HEK293 (cell line): Measurements from ENCODE around the gene ITPR3.

Source experiments
- HOXC10 ChIP-seq: sonication (generic); formaldehyde crosslinking; IDR thresholded peaks from 2 replicates; pipeline ENCODE4 v1.8.1; 2023; ENCODE audit warnings: mild to moderate bottlenecking, missing genetic modification reagents
- OSR2 ChIP-seq: fragments of 450-650 bp; formaldehyde crosslinking; IDR thresholded peaks from 2 replicates; pipeline ENCODE4 v1.5.1; 2016; ENCODE audit warnings: missing biosample characterization, missing genetic modification characterization
- OVOL3 ChIP-seq: fragments of 450-650 bp; formaldehyde crosslinking; IDR thresholded peaks from 2 replicates; pipeline ENCODE4 v1.5.1; 2016; ENCODE audit warnings: missing biosample characterization, missing genetic modification characterization
- PRDM10 ChIP-seq: fragments of 450-650 bp; formaldehyde crosslinking; IDR thresholded peaks from 2 replicates; pipeline ENCODE4 v1.5.1; 2016; ENCODE audit warnings: missing biosample characterization, missing genetic modification characterization
- PRDM2 ChIP-seq: fragments of 450-650 bp; formaldehyde crosslinking; IDR thresholded peaks from 2 replicates; pipeline ENCODE4 v1.5.1; 2016; ENCODE audit warnings: missing biosample characterization, missing genetic modification characterization, borderline replicate concordance
- RBAK ChIP-seq: fragments of 450-650 bp; formaldehyde crosslinking; IDR thresholded peaks from 2 replicates; pipeline ENCODE4 v1.5.1; 2016; ENCODE audit warnings: missing biosample characterization, missing genetic modification characterization
- SP3 ChIP-seq: fragments of 450-650 bp; formaldehyde crosslinking; IDR thresholded peaks from 2 replicates; pipeline ENCODE4 v1.5.1; 2016; ENCODE audit warnings: missing biosample characterization, missing genetic modification characterization
- ZBTB17 ChIP-seq: fragments of 450-650 bp; formaldehyde crosslinking; IDR thresholded peaks from 2 replicates; pipeline ENCODE4 v1.5.1; 2016; ENCODE audit warnings: missing biosample characterization, missing genetic modification characterization
- ZFP41 ChIP-seq: fragments of 450-650 bp; formaldehyde crosslinking; IDR thresholded peaks from 2 replicates; pipeline ENCODE4 v1.5.1; 2016; ENCODE audit warnings: missing biosample characterization, missing genetic modification characterization, borderline replicate concordance
- ZNF112 ChIP-seq: fragments of 450-650 bp; formaldehyde crosslinking; IDR thresholded peaks from 2 replicates; pipeline ENCODE4 v1.5.0; 2017; ENCODE audit warnings: missing biosample characterization, missing genetic modification characterization
- ZNF133 ChIP-seq: fragments of 450-650 bp; formaldehyde crosslinking; IDR thresholded peaks from 2 replicates; pipeline ENCODE4 v1.5.1; 2016; ENCODE audit warnings: missing biosample characterization, missing genetic modification characterization
- ZNF138 ChIP-seq: fragments of 450-650 bp; formaldehyde crosslinking; IDR thresholded peaks from 2 replicates; pipeline ENCODE4 v1.5.1; 2016; ENCODE audit warnings: missing biosample characterization, missing genetic modification characterization, borderline replicate concordance
- ZNF146 ChIP-seq: fragments of 450-650 bp; formaldehyde crosslinking; IDR thresholded peaks from 2 replicates; pipeline ENCODE4 v1.5.1; 2016; ENCODE audit warnings: missing biosample characterization, missing genetic modification characterization
- ZNF350 ChIP-seq: fragments of 450-650 bp; formaldehyde crosslinking; IDR thresholded peaks from 2 replicates; pipeline ENCODE4 v1.5.0; 2017; ENCODE audit warnings: missing biosample characterization, mild to moderate bottlenecking, missing genetic modification characterization
- ZNF362 ChIP-seq: fragments of 450-650 bp; formaldehyde crosslinking; IDR thresholded peaks from 2 replicates; pipeline ENCODE4 v1.5.1; 2016; ENCODE audit warnings: missing biosample characterization, missing genetic modification characterization
- ZNF394 ChIP-seq: fragments of 450-650 bp; formaldehyde crosslinking; IDR thresholded peaks from 2 replicates; pipeline ENCODE4 v1.5.1; 2016; ENCODE audit warnings: missing biosample characterization, missing genetic modification characterization, mild to moderate bottlenecking, moderate library complexity, borderline replicate concordance
- ZNF398 ChIP-seq: fragments of 450-650 bp; formaldehyde crosslinking; IDR thresholded peaks from 2 replicates; pipeline ENCODE4 v1.5.1; 2017; ENCODE audit warnings: missing biosample characterization, missing genetic modification characterization
- ZNF473 ChIP-seq: fragments of 450-650 bp; formaldehyde crosslinking; IDR thresholded peaks from 2 replicates; pipeline ENCODE4 v1.5.1; 2017; ENCODE audit warnings: missing biosample characterization, missing genetic modification characterization
- ZNF530 ChIP-seq: fragments of 450-650 bp; formaldehyde crosslinking; IDR thresholded peaks from 2 replicates; pipeline ENCODE4 v1.5.1; 2016; ENCODE audit warnings: low read depth, missing biosample characterization, missing genetic modification characterization
- ZNF561 ChIP-seq: fragments of 450-650 bp; IDR thresholded peaks from 2 replicates; pipeline ENCODE4 v1.5.1; 2018; ENCODE audit warnings: missing biosample characterization, missing genetic modification characterization, borderline replicate concordance
- ZNF624 ChIP-seq: fragments of 450-650 bp; formaldehyde crosslinking; IDR thresholded peaks from 2 replicates; pipeline ENCODE4 v1.5.1; 2017; ENCODE audit warnings: missing biosample characterization, missing genetic modification characterization
- ZNF664 ChIP-seq: fragments of 450-650 bp; formaldehyde crosslinking; IDR thresholded peaks from 2 replicates; pipeline ENCODE4 v1.5.1; 2016; ENCODE audit warnings: missing biosample characterization, missing genetic modification characterization
- ZNF701 ChIP-seq: fragments of 450-650 bp; formaldehyde crosslinking; IDR thresholded peaks from 2 replicates; pipeline ENCODE4 v1.5.1; 2016; ENCODE audit warnings: missing biosample characterization, missing genetic modification characterization
- ZNF707 ChIP-seq: fragments of 450-650 bp; formaldehyde crosslinking; IDR thresholded peaks from 2 replicates; pipeline ENCODE4 v1.5.1; 2016; ENCODE audit warnings: missing biosample characterization, missing genetic modification characterization
- ZNF768 ChIP-seq: fragments of 450-650 bp; formaldehyde crosslinking; IDR thresholded peaks from 2 replicates; pipeline ENCODE4 v1.5.1; 2018; ENCODE audit warnings: missing biosample characterization, mild to moderate bottlenecking, missing genetic modification characterization
- ZNF830 ChIP-seq: fragments of 450-650 bp; IDR thresholded peaks from 2 replicates; pipeline ENCODE4 v1.5.0; 2018; ENCODE audit warnings: missing biosample characterization, missing genetic modification characterization, low read depth, mild to moderate bottlenecking, moderate library complexity

The ITPR3 gene

GRCh38 chr6:33744001-33744848 is 123.1 kb downstream of the ITPR3 start (continued):
- no peak for TF ChIP-seq ZNF561
- TF ChIP-seq RBAK (tag by site-specific recombination), result no peak
- TF ChIP-seq ZNF707 (tag by site-specific recombination), result no peak
- no peak for TF ChIP-seq OVOL3 (tag by site-specific recombination)
- no peak for TF ChIP-seq ZNF664 (tag by site-specific recombination)
- TF ChIP-seq ZNF624 (tag by site-specific recombination), result no peak
- TF ChIP-seq ZNF138 (tag by site-specific recombination), result no peak; the same call in 1 of the 2 replicates
- peak; percentile 77 for TF ChIP-seq ZBTB17
- TF ChIP-seq ZNF768 (tag by site-specific recombination), result no peak
- TF ChIP-seq ZFP41 (tag by site-specific recombination), result no peak
- no peak for TF ChIP-seq ZNF350 (tag by site-specific recombination)
- no peak for TF ChIP-seq ZNF830 (tag by site-specific recombination)
- TF ChIP-seq ZNF530 (tag by site-specific recombination), result no peak
- TF ChIP-seq ZNF362, result no peak
- TF ChIP-seq ZNF701 (tag by site-specific recombination), result no peak
- TF ChIP-seq PRDM10, result peak; percentile 93
- no peak for TF ChIP-seq SP3
- TF ChIP-seq ZNF473, result no peak
- no peak for TF ChIP-seq ZNF112 (tag by site-specific recombination)
- TF ChIP-seq PRDM2, result no peak
- no peak for TF ChIP-seq ZNF133 (tag by site-specific recombination)
- TF ChIP-seq ZNF394 (tag by site-specific recombination), result no peak
- no peak for TF ChIP-seq OSR2 (tag by site-specific recombination)
- no peak for TF ChIP-seq HOXC10 (CRISPR knock-in tag)
- TF ChIP-seq ZNF146, result no peak
- peak; percentile 64 for TF ChIP-seq ZNF398 (tag by site-specific recombination)
